GM19372 (cell line): ENCODE results near the gene HHAT.

Experiments
- ATAC-seq: cut with Tn5 transposase; IDR thresholded peaks from one replicate; pipeline ENCODE4 v1.9.1; 2021; ENCODE audit warnings: mild to moderate bottlenecking, low read depth, moderate library complexity; ENCODE audit not compliant: unreplicated experiment

HHAT gene

GRCh38 chr1:210434223-210434622 is 105.5 kb downstream of the HHAT start:
- ATAC-seq: no peak

- ATAC-seq: no peak
Measured at GRCh38 chr1:210437111-210437510, 108.4 kb downstream of the HHAT start.

GRCh38 chr1:210437781-210438180 is 109.1 kb downstream of the HHAT start:
- no peak for ATAC-seq

GRCh38 chr1:210438928-210439841 is 110.5 kb downstream of the HHAT start:
- no peak for ATAC-seq

- ATAC-seq: no peak
Measured at GRCh38 chr1:210440081-210440480, 111.4 kb downstream of the HHAT start.

- no peak for ATAC-seq
Measured at GRCh38 chr1:210441028-210441427, 112.3 kb downstream of the HHAT start.

GRCh38 chr1:210445485-210445884 is 116.8 kb downstream of the HHAT start:
- no peak for ATAC-seq

- no peak for ATAC-seq
Measured at GRCh38 chr1:210445931-210446330, 117.2 kb downstream of the HHAT start.

GRCh38 chr1:210446479-210446878 is 117.8 kb downstream of the HHAT start:
- ATAC-seq: no peak

- ATAC-seq: no peak
Measured at GRCh38 chr1:210447456-210448057, 118.9 kb downstream of the HHAT start.

GRCh38 chr1:210448297-210448892 is 119.7 kb downstream of the HHAT start:
- no peak for ATAC-seq

GRCh38 chr1:210455840-210456603 is 127.3 kb downstream of the HHAT start:
- no peak for ATAC-seq

- ATAC-seq: no peak
Measured at GRCh38 chr1:210456731-210457255, 128.1 kb downstream of the HHAT start.

GRCh38 chr1:210457568-210457967 is 128.9 kb downstream of the HHAT start:
- ATAC-seq: no peak

GRCh38 chr1:210464519-210465039 is 135.9 kb downstream of the HHAT start:
- ATAC-seq: no peak

- no peak for ATAC-seq
Measured at GRCh38 chr1:210465150-210465549, 136.4 kb downstream of the HHAT start.

GRCh38 chr1:210467440-210468043 is 138.8 kb downstream of the HHAT start:
- ATAC-seq: no peak

- no peak for ATAC-seq
Measured at GRCh38 chr1:210469441-210469840, 140.7 kb downstream of the HHAT start.

- no peak for ATAC-seq
Measured at GRCh38 chr1:210475321-210475720, 146.6 kb downstream of the HHAT start.

GRCh38 chr1:210475806-210476205 is 147.1 kb downstream of the HHAT start:
- no peak for ATAC-seq
